CD4-positive, alpha-beta T cell treated with Interleukin-17A for 1 hour (primary cell): ENCODE data around the gene APRT.
"Not testable (repeated sequence)": the region's sequence is repeated elsewhere in the genome, so short reads cannot be mapped to it uniquely, and the experiment has no call there.

Experiments
- DNase-seq: peaks from one replicate; pipeline ENCODE4 v3.0.0-alpha.2; 2020

The APRT gene

GRCh38 chr16:88841521-88842307, 30.0 kb upstream of the APRT start:
- DNase-seq: no peak

GRCh38 chr16:88840600-88841215, 29.0 kb upstream of the APRT start:
- DNase-seq: no peak

- DNase-seq: no peak
Observed at GRCh38 chr16:88839745-88840599, 28.2 kb upstream of the APRT start.

- no peak for DNase-seq
Observed at GRCh38 chr16:88839026-88839529, 27.4 kb upstream of the APRT start.

GRCh38 chr16:88838566-88838965, 26.8 kb upstream of the APRT start:
- DNase-seq: no peak

- DNase-seq: no peak
Observed at GRCh38 chr16:88837806-88838205, 26.1 kb upstream of the APRT start.

- no peak for DNase-seq
Observed at GRCh38 chr16:88836791-88837190, 25.1 kb upstream of the APRT start.

- DNase-seq: no peak
Observed at GRCh38 chr16:88835818-88836217, 24.1 kb upstream of the APRT start.

GRCh38 chr16:88835383-88835782, 23.7 kb upstream of the APRT start:
- no peak for DNase-seq

GRCh38 chr16:88834670-88835069, 22.9 kb upstream of the APRT start:
- DNase-seq: no peak

- DNase-seq: no peak
Observed at GRCh38 chr16:88833086-88833485, 21.4 kb upstream of the APRT start.

- DNase-seq: no peak
Observed at GRCh38 chr16:88831838-88832237, 20.1 kb upstream of the APRT start.

GRCh38 chr16:88830783-88831182, 19.1 kb upstream of the APRT start:
- DNase-seq: no peak

GRCh38 chr16:88830258-88830657, 18.5 kb upstream of the APRT start:
- DNase-seq: no peak

GRCh38 chr16:88828711-88829110, 17.0 kb upstream of the APRT start:
- DNase-seq: no peak

GRCh38 chr16:88827727-88828126, 16.0 kb upstream of the APRT start:
- no peak for DNase-seq

GRCh38 chr16:88826070-88826840, 14.5 kb upstream of the APRT start:
- DNase-seq: no peak

- DNase-seq: no peak
Observed at GRCh38 chr16:88825146-88825545, 13.4 kb upstream of the APRT start.

- no peak for DNase-seq
Observed at GRCh38 chr16:88824256-88825077, 12.7 kb upstream of the APRT start.

- not testable (repeated sequence) for DNase-seq
Observed at GRCh38 chr16:88823646-88824045, 11.9 kb upstream of the APRT start.

GRCh38 chr16:88822281-88823040, 10.7 kb upstream of the APRT start:
- no peak for DNase-seq
